ENCODE data around the gene C8G.

DNA sequence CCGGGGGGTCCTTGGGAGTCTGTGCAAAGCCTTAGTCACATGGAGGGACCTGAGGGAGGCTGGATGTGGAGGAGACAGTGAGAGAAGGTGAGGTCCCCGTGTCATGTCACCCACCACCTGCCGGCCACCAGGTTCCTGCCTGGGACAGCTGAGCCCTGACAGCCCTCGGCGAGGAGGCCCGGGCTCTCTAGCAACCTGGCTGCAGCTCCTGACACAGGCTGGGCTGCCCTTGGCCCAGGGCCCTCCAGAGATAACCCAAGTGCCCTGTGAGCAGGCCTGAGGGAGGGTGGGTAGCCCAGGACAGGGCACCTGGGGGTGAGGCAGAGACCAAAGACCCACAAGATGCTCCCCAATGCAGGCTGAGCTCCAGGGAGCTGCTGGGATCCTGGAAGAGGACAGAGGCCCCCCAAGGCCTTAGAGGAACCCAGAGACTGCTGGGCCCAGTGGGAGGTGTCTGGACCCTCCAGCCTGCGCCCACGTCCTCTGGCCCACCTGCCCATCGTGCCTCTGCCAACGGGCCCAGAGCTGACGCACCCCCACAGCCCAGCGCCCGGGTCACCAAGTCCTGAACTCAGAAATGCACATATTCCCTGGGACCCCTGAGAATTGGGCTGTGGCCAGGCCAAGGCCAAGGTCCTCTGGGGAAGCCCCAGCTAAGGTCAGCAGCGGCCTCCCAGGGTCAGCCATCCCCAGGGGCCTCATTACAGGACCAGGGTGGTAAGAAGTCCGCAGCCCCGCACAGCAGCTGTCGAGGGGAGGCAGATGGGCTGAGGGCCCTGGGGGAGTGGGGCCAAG is 23.5 kb downstream of the C8G start:
- TF ChIP-seq, protein P1, sequence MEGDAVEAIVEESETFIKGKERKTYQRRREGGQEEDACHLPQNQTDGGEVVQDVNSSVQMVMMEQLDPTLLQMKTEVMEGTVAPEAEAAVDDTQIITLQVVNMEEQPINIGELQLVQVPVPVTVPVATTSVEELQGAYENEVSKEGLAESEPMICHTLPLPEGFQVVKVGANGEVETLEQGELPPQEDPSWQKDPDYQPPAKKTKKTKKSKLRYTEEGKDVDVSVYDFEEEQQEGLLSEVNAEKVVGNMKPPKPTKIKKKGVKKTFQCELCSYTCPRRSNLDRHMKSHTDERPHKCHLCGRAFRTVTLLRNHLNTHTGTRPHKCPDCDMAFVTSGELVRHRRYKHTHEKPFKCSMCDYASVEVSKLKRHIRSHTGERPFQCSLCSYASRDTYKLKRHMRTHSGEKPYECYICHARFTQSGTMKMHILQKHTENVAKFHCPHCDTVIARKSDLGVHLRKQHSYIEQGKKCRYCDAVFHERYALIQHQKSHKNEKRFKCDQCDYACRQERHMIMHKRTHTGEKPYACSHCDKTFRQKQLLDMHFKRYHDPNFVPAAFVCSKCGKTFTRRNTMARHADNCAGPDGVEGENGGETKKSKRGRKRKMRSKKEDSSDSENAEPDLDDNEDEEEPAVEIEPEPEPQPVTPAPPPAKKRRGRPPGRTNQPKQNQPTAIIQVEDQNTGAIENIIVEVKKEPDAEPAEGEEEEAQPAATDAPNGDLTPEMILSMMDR (CRISPR knock-in tag; IDR thresholded peaks at IDR 0.05), result no peak
- no peak for TF ChIP-seq ZNF282 (IDR thresholded peaks at IDR 0.05; ENCODE audit: partially characterized antibody)
- no peak for TF ChIP-seq ZBTB43 (CRISPR knock-in tag; conservative IDR thresholded peaks at IDR 0.05)
- no peak for TF ChIP-seq ZNF510 (CRISPR knock-in tag; IDR thresholded peaks at IDR 0.05; ENCODE audit: low read depth)
- TF ChIP-seq STAT6 (CRISPR knock-in tag; IDR thresholded peaks at IDR 0.05; ENCODE audit: borderline replicate concordance), result no peak
- no peak for TF ChIP-seq JUND (CRISPR knock-in tag; IDR thresholded peaks at IDR 0.05)
- TF ChIP-seq EZH2 (conservative IDR thresholded peaks at IDR 0.05; ENCODE audit: low read depth, low read length), result no peak
- no peak for TF ChIP-seq DPF2 (CRISPR knock-in tag; IDR thresholded peaks at IDR 0.05; ENCODE audit: borderline replicate concordance, low read depth)
- no peak for TF ChIP-seq GZF1 (CRISPR knock-in tag; IDR thresholded peaks at IDR 0.05)
- TF ChIP-seq BRCA1 (CRISPR knock-in tag; IDR thresholded peaks at IDR 0.05), result no peak
- TF ChIP-seq IKZF5 (CRISPR knock-in tag; IDR thresholded peaks at IDR 0.05), result no peak
- TF ChIP-seq EED (CRISPR knock-in tag; IDR thresholded peaks at IDR 0.05), result no peak
